GM18505 (cell line): Measurements from ENCODE around the gene AQP12B.

Experiments used
- ATAC-seq: cut with Tn5 transposase; IDR thresholded peaks from one replicate; pipeline ENCODE4 v1.9.1; 2021; ENCODE audit not compliant: unreplicated experiment
- POLR2A ChIP-seq: IDR thresholded peaks from 4 replicates; pipeline ENCODE4 v1.6.1; 2011; ENCODE audit warnings: borderline replicate concordance; ENCODE audit not compliant: insufficient read depth, insufficient read length; ENCODE audit errors: extremely low read depth

The AQP12B gene

GRCh38 chr2:240713928-240714746 is 31.5 kb upstream of the AQP12B start:
- TF ChIP-seq POLR2A, result no peak
- no peak for ATAC-seq

DNA sequence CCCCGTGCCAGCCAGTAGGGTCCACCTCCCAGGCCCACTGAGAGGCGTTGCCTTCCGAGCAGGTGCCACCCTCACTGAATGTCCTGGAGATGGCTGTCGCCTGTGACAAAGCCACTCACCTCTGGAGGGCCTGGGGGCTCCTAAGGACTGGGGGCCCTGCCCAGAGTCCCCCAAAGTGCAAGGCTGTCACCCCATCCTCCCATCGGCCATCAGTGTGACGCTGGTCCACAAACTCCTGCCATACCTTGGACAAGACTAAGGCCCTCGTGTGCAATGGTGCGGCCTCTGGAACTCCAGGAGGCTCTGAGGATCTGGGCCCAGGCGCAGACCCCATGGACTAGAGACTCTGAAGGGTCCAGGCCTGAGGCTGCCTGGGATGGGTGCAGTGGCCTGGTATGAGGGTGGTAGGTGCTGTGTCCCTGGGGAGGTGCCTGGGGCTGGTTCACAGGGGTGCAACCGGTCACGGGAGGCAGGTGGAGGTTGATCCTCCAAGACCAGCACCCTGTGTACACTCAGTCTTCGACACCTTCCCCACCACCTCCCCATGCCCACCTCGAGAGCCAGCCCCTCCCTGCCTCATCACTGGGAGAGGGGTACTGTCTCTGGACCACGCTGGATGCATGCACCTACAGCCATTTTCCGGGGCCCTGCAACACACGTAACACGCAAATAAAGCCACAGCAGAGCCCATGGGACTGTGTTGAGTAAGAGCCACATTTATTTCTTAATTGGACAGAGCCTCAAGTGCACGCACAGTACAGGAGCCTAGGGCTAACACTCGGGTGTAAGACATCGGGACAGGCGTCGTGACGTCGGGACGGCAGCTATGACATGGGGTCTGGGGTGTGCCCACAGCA is 30.6 kb upstream of the AQP12B start:
- no peak for ATAC-seq
- TF ChIP-seq POLR2A, result no peak

DNA sequence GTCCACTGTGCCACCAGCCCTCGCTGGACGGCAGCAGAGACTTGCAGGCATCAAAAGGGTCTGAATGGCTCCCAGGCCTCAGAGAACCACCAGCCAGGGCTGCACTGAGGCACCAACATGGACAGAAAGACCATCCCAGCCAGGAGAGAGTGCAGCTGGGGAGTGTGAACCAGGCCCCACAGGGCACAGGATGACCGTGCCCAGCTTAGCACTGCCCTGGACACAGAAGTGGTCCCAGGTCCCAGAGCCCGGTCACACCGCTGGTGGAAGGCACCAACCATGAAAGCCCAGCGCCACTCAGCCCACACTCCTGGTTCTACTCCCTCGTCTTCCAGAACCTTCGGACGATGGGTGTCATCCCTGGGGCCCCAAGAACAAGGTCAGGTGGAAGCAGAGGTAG is 29.4 kb upstream of the AQP12B start:
- ATAC-seq, result no peak
- no peak for TF ChIP-seq POLR2A

- no peak for TF ChIP-seq POLR2A
- no peak for ATAC-seq
Observed at GRCh38 chr2:240711701-240712100, 29.0 kb upstream of the AQP12B start.

DNA sequence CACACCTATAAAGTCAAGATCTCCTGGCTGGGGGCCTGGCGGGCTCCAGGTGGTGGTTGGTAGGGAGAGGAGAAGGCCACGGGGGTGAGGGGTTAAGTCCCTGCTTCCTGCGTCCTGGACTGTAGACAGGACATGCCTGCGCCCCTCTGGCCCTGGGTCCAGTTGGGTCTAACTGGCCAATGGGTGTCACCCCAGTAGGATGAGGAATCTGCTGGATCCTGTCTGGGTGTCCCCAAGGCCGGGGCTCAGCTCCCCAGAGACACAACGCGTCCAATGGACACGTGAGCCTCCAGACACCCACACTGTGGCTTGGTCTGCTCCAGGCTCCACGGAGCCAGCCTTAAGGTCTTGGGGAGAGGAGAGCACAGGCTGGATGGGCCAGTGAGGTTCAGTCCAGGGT is 28.6 kb upstream of the AQP12B start:
- no peak for ATAC-seq
- TF ChIP-seq POLR2A, result no peak

DNA sequence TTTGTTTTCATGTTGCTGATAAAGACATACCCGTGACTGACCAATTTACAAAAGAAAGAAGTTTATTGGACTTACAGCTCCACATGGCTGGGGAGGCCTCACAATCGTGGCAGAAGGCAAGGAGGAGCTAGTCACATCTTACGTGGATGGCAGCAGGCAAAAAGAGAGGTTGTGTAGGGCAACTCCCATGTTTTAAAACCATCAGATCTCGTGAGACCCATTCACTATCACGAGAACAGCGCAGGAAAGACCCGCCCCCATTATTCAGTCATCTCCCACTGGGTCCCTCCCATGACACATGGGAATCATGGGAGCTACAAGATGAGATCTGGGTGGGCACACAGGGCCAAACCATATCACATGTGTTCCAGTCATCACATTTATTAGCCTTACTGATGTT is 25.8 kb upstream of the AQP12B start:
- no peak for TF ChIP-seq POLR2A
- no peak for ATAC-seq

DNA sequence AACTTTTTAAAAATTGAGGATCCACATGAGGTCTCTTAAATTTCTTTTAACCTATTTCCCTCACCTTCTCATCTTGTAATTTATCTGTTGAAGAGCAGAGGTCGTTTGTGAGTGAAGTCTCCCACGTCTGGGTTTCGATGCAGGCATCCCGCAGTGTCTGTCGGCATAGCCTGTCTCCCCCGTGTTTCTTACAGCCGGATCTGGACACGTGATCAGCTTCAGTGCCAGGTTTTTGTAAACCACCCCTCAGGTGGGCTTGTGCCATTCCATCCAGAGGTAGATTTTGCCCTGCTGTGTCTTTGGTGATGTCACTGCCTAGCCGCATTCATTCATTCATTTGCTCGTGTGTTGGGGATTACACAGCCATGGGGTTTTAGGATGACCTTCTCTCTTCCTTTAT is 25.1 kb upstream of the AQP12B start:
- ATAC-seq, result no peak
- no peak for TF ChIP-seq POLR2A

- ATAC-seq, result no peak
- TF ChIP-seq POLR2A, result no peak
Observed at GRCh38 chr2:240707043-240707756, 24.5 kb upstream of the AQP12B start.

DNA sequence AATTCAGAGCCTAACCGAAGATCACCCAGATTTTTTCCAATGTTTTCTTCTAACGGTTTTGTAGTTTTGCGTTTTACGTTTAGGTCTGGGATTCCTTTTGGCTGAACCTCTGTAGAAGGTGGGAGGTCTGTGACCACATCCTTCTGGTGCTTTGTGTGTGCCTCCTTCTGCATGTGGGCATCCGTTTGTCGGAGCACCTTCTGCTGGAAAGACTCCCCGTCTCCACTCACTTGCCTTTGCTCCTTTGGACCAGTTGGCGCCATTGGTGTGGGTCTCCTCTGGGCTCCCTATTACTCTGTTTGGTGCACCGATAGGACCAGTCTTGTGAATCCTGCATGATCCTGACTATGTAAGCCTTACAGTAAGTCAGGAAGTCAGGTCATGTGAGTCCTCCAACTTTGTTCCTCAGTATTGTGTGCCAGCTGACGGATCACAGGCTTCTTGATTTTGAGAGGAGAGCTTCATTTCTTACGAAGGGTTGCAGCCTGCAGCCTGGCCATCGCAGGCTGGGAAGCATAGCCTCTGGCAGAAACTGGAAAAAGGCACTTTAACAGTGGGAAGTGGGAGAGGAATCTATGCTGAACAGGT is 22.6 kb upstream of the AQP12B start:
- no peak for ATAC-seq
- TF ChIP-seq POLR2A, result no peak

GRCh38 chr2:240704651-240705050 is 22.0 kb upstream of the AQP12B start:
- no peak for TF ChIP-seq POLR2A
- ATAC-seq, result no peak

GRCh38 chr2:240703417-240704341 is 21.0 kb upstream of the AQP12B start:
- no peak for ATAC-seq
- TF ChIP-seq POLR2A, result no peak

- TF ChIP-seq POLR2A, result no peak
- no peak for ATAC-seq
Observed at GRCh38 chr2:240702640-240703011, 19.9 kb upstream of the AQP12B start.
